GM06990 (cell line): Measurements from ENCODE around the gene SELL.

Experiments
- DNase-seq: peaks from one replicate; pipeline ENCODE4 v3.0.0-alpha.2; 2011; ENCODE audit not compliant: insufficient read length; ENCODE audit errors: extremely low read depth
- H3K27me3 ChIP-seq: replicated peaks from 2 replicates; pipeline ENCODE4 v1.6.0; 2011; ENCODE audit warnings: low read length; ENCODE audit not compliant: control insufficient read depth, insufficient read depth
- H3K36me3 ChIP-seq: 2 replicates; pipeline ENCODE4 v1.5.1; 2011; ENCODE audit warnings: low read length; ENCODE audit not compliant: control insufficient read depth, insufficient read depth
- H3K4me3 ChIP-seq: replicated peaks from 2 replicates; pipeline ENCODE4 v1.5.1; 2011; ENCODE audit warnings: low read depth, mild to moderate bottlenecking, control low read depth, low read length
- CTCF ChIP-seq: IDR thresholded peaks from 2 replicates; pipeline ENCODE4 v1.5.1; 2011; ENCODE audit warnings: low read length, control low read depth, mild to moderate bottlenecking, inconsistent platforms; ENCODE audit not compliant: insufficient read depth, poor library complexity, severe bottlenecking

SELL gene

DNA sequence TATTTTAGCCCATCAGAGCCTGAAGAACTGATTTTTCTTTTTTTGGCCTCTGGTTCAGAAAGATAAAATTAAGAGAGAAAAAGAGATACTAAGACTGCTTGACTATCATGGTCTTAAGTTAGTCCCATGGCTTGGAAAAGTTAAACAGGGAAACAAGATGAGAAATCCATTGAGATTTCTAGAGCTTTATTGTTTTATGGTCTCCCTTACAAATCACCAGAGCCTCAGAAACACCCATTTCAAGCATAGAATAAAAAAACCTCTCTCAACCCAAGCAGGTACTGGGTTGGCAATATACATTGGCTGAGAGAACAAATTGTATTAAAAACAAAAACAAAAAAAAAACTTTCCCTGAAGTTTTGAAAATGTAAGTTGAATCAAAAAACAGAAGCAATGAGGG lies 18.6 kb upstream of the SELL start:
- Histone ChIP-seq H3K36me3 (no peaks in the 10 kb centered on the region), H3K27me3 (no peaks in the 10 kb centered on the region), H3K4me3 (no peak overlapping the region)
- TF ChIP-seq CTCF = no peak
- no peak for DNase-seq

DNA sequence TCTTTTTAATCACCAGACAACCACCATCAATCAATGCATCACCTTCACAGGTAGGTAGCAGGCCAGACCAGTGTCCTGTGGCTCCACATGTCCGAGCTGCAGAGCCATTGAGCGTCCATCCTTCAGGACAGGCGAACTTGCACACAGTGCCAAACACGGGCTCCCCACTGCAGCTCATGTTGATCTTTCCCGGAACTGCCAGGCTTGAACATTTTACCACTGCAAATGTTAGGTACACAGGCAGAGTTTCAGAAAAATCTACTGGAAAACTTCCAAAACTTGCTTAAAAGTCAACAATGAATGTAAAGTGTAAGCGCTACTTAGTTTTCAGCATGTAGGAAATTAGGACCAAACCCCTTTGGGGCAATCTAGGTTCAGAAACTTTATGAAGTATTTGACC lies 15.9 kb upstream of the SELL start:
- no peaks in the 10 kb centered on the region for H3K36me3 ChIP-seq
- H3K4me3 ChIP-seq = no peak overlapping the region
- H3K27me3 ChIP-seq = no peaks in the 10 kb centered on the region
- no peak for TF ChIP-seq CTCF
- DNase-seq = no peak

- TF ChIP-seq CTCF = no peak
- Histone ChIP-seq H3K4me3 (no peak overlapping the region), H3K27me3 (no peaks in the 10 kb centered on the region), H3K36me3 (no peaks in the 10 kb centered on the region)
- no peak for DNase-seq
Measured at GRCh38 chr1:169726851-169727250, 15.4 kb upstream of the SELL start.

- DNase-seq = no peak
- H3K4me3 ChIP-seq = no peak overlapping the region
Measured at GRCh38 chr1:169725930-169726329, 14.5 kb upstream of the SELL start.

GRCh38 chr1:169724168-169724567 lies 12.7 kb upstream of the SELL start:
- H3K36me3 ChIP-seq = no peaks in the 10 kb centered on the region
- DNase-seq = no peak
- no peak overlapping the region for H3K4me3 ChIP-seq
- no peak for TF ChIP-seq CTCF
- H3K27me3 ChIP-seq = no peaks in the 10 kb centered on the region

More at GRCh38 chr1:169725930-169726329, 14.5 kb upstream of the SELL start:
- TF ChIP-seq CTCF = no peak
- H3K27me3 ChIP-seq = no peaks in the 10 kb centered on the region
- H3K36me3 ChIP-seq = no peaks in the 10 kb centered on the region

- Histone ChIP-seq H3K36me3 (no peaks in the 10 kb centered on the region), H3K27me3 (no peaks in the 10 kb centered on the region)
Measured at GRCh38 chr1:169723763-169724162, 12.3 kb upstream of the SELL start.

More at GRCh38 chr1:169723763-169724162, 12.3 kb upstream of the SELL start:
- DNase-seq = no peak
- no peak overlapping the region for H3K4me3 ChIP-seq
- TF ChIP-seq CTCF = no peak
